Neural progenitor cell (in vitro differentiated cells): ENCODE results near the gene PUM1.

ENCODE experiments used
- EZH2 ChIP-seq: fragments of 200-600 bp; sonication (generic); IDR thresholded peaks from 2 replicates; pipeline ENCODE4 v1.6.1; 2017; ENCODE audit warnings: antibody characterized with exemption, mild to moderate bottlenecking, moderate library complexity
- EZH2phosphoT487 ChIP-seq: fragments of 200-600 bp; sonication (generic); IDR thresholded peaks from 2 replicates; pipeline ENCODE4 v1.6.1; 2017; ENCODE audit warnings: antibody characterized with exemption
- TF ChIP-seq, protein P1 (sequence below): fragments of 200-600 bp; sonication (generic); IDR thresholded peaks from 2 replicates; pipeline ENCODE4 v1.5.1; 2017; ENCODE audit warnings: antibody characterized with exemption, mild to moderate bottlenecking

- TF ChIP-seq, protein P1, sequence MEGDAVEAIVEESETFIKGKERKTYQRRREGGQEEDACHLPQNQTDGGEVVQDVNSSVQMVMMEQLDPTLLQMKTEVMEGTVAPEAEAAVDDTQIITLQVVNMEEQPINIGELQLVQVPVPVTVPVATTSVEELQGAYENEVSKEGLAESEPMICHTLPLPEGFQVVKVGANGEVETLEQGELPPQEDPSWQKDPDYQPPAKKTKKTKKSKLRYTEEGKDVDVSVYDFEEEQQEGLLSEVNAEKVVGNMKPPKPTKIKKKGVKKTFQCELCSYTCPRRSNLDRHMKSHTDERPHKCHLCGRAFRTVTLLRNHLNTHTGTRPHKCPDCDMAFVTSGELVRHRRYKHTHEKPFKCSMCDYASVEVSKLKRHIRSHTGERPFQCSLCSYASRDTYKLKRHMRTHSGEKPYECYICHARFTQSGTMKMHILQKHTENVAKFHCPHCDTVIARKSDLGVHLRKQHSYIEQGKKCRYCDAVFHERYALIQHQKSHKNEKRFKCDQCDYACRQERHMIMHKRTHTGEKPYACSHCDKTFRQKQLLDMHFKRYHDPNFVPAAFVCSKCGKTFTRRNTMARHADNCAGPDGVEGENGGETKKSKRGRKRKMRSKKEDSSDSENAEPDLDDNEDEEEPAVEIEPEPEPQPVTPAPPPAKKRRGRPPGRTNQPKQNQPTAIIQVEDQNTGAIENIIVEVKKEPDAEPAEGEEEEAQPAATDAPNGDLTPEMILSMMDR, result no peak
- no peak for TF ChIP-seq EZH2
- TF ChIP-seq EZH2phosphoT487, result no peak
These were observed 46.1 kb downstream of the PUM1 start for GRCh38 chr1:31019401-31019800.
